HepG2 (cell line): ENCODE measurements around the gene AFF1. TPM values are rescaled to one million over a fixed set of nuclear protein-coding genes. Genes with fewer than 3 reads are reported as not detected.

ENCODE experiments used
- CCAR2 ChIP-seq: fragments of 200-400 bp; formaldehyde crosslinking; optimal IDR thresholded peaks from 2 replicates; pipeline ENCODE3; 2018; ENCODE audit warnings: low read depth, mild to moderate bottlenecking, low read length, moderate library complexity
- HNRNPH1 ChIP-seq: fragments of 200-400 bp; formaldehyde crosslinking; optimal IDR thresholded peaks from 2 replicates; pipeline ENCODE3; 2017; ENCODE audit warnings: mild to moderate bottlenecking, low read depth, low read length
- KDM1A ChIP-seq: IDR thresholded peaks from 2 replicates; pipeline ENCODE4 v1.6.1; 2016; ENCODE audit warnings: missing compliant biosample characterization
- MAFF ChIP-seq: IDR thresholded peaks from 2 replicates; pipeline ENCODE4 v1.6.1; 2011; ENCODE audit warnings: low read depth, low read length, improper control_type of control experiment
- NFYB ChIP-seq: sonication (generic); formaldehyde crosslinking; IDR thresholded peaks from 2 replicates; pipeline ENCODE4 v1.4.0; 2020; ENCODE audit warnings: missing genetic modification reagents
- ZC3H4 ChIP-seq: sonication (generic); formaldehyde crosslinking; IDR thresholded peaks from 2 replicates; pipeline ENCODE4 v1.4.0; 2020; ENCODE audit warnings: missing genetic modification reagents, borderline replicate concordance
- ZFP37 ChIP-seq: sonication (generic); formaldehyde crosslinking; IDR thresholded peaks from 2 replicates; pipeline ENCODE4 v1.4.0; 2020; ENCODE audit warnings: missing genetic modification reagents, borderline replicate concordance
- ZNF329 ChIP-seq: sonication (generic); formaldehyde crosslinking; IDR thresholded peaks from 2 replicates; pipeline ENCODE4 v1.9.0; 2021; ENCODE audit warnings: low read depth, mild to moderate bottlenecking, missing genetic modification reagents
- ZNF354B ChIP-seq: sonication (generic); formaldehyde crosslinking; IDR thresholded peaks from 2 replicates; pipeline ENCODE4 v1.8.0; 2022; ENCODE audit warnings: mild to moderate bottlenecking, missing genetic modification reagents
- ZNF549 ChIP-seq: sonication (generic); formaldehyde crosslinking; IDR thresholded peaks from 2 replicates; pipeline ENCODE4 v1.5.0; 2020; ENCODE audit warnings: missing genetic modification reagents
- ZNF605 ChIP-seq: sonication (generic); formaldehyde crosslinking; IDR thresholded peaks from 2 replicates; pipeline ENCODE4 v1.8.0; 2022; ENCODE audit warnings: mild to moderate bottlenecking, missing genetic modification reagents
- ZNF629 ChIP-seq: sonication (generic); formaldehyde crosslinking; conservative IDR thresholded peaks from 2 replicates; pipeline ENCODE4 v1.5.0; 2020; ENCODE audit warnings: missing genetic modification reagents
- ZNF724P ChIP-seq: sonication (generic); formaldehyde crosslinking; IDR thresholded peaks from 2 replicates; pipeline ENCODE4 v1.8.0; 2022; ENCODE audit warnings: missing genetic modification reagents, borderline replicate concordance
- polyA plus RNA-seq, 8 experiments: library from polyadenylated mRNA; depleted of rRNA in 3 of 8; stranded (reverse) in 7 of 8; unstranded in 1 of 8; fragments of >200 nt; fragmentation: Illumina TruSeq in 4 of 8; extraction: Trizol in 4 of 8; gene quantifications; 2 replicates each; pipeline versions ENCODE4 v1.2.1 to v1.2.3, GENCODE V29; 2011 to 2016; ENCODE audit warnings: low read depth in 4 of 8, missing spikeins in 1 of 8, mixed read lengths in 1 of 8; ENCODE audit not compliant: insufficient read depth in 1 of 8
- total RNA-seq, 5 experiments: library from RNA; depleted of rRNA; stranded (reverse); fragments of >200 nt; fragmentation: Illumina TruSeq; extraction: Trizol; gene quantifications; 2 replicates each; pipeline ENCODE4 v1.2.3, GENCODE V29; 2016; ENCODE audit warnings: low read depth in 1 of 5
- TF ChIP-seq, protein P1 (sequence below): sonication (generic); formaldehyde crosslinking; IDR thresholded peaks from 2 replicates; pipeline ENCODE4 v1.8.1; 2023; ENCODE audit warnings: mild to moderate bottlenecking, missing genetic modification reagents
- TF ChIP-seq, protein P2 (sequence below): sonication (generic); formaldehyde crosslinking; IDR thresholded peaks from 2 replicates; pipeline ENCODE4 v1.4.0; 2020; ENCODE audit warnings: missing genetic modification reagents, mild to moderate bottlenecking, borderline replicate concordance
- TF ChIP-seq, protein P3 (sequence below): sonication (generic); formaldehyde crosslinking; IDR thresholded peaks from 2 replicates; pipeline ENCODE4 v1.4.0; 2020; ENCODE audit warnings: missing genetic modification reagents
- TF ChIP-seq, protein P4 (sequence below): sonication (generic); formaldehyde crosslinking; IDR thresholded peaks from 2 replicates; pipeline ENCODE4 v1.4.0; 2020; ENCODE audit warnings: missing genetic modification reagents
- TF ChIP-seq, protein P5 (sequence below): sonication (generic); formaldehyde crosslinking; IDR thresholded peaks from 2 replicates; pipeline ENCODE4 v1.4.0; 2020; ENCODE audit warnings: missing genetic modification reagents

AFF1 gene
- total and polyA plus RNA-seq, 2 of the 13 experiments (the other 11 are each of a cell fraction or from before 2014, with no cell fraction given): 15.5 to 15.9 TPM

DNA sequence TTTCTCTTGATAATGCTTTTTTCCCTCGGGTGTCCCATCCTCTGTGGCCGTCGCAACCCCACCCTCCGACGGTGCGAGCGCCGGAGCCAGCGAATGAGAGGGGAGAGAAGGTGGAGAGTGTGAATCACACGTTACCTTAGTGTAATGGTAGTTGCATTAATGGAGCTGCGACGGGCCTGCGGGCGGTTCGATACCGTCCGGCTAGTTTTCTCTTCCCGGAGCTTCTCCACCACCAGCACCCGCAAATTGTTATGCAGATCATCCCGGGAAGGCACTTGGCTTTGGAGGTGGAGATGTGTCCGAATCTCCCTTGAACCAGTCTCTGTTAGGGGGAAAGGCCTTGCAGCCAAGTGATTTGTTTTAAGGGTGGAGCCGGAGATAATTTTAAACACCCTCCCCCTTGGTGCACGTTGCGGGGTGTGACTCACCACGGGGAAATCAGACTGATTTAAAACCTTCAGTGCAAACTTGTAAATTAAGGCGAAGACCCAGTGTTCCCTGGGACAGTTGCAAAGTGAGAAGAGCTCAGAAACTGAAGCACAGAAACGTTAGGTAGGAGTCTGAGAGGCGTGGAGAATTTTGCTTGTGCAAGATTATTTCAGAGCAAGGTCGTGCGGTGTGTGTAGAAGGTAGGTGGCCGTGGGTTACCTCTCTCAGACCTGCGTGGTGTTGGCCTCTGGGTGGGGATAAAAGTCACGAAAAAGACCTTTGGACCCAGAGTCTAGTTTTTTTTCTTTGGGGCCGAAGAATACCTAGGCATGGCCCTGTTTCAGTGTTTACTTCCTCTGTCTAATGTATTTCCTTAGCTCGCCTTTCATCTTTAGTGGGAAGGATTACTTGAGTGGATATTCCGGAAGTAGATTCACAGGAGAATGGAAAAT, 1.3 kb downstream of the AFF1 start (continued):
- TF ChIP-seq, protein P1, sequence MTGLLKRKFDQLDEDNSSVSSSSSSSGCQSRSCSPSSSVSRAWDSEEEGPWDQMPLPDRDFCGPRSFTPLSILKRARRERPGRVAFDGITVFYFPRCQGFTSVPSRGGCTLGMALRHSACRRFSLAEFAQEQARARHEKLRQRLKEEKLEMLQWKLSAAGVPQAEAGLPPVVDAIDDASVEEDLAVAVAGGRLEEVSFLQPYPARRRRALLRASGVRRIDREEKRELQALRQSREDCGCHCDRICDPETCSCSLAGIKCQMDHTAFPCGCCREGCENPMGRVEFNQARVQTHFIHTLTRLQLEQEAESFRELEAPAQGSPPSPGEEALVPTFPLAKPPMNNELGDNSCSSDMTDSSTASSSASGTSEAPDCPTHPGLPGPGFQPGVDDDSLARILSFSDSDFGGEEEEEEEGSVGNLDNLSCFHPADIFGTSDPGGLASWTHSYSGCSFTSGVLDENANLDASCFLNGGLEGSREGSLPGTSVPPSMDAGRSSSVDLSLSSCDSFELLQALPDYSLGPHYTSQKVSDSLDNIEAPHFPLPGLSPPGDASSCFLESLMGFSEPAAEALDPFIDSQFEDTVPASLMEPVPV (CRISPR knock-in tag): no peak
- TF ChIP-seq, protein P2, sequence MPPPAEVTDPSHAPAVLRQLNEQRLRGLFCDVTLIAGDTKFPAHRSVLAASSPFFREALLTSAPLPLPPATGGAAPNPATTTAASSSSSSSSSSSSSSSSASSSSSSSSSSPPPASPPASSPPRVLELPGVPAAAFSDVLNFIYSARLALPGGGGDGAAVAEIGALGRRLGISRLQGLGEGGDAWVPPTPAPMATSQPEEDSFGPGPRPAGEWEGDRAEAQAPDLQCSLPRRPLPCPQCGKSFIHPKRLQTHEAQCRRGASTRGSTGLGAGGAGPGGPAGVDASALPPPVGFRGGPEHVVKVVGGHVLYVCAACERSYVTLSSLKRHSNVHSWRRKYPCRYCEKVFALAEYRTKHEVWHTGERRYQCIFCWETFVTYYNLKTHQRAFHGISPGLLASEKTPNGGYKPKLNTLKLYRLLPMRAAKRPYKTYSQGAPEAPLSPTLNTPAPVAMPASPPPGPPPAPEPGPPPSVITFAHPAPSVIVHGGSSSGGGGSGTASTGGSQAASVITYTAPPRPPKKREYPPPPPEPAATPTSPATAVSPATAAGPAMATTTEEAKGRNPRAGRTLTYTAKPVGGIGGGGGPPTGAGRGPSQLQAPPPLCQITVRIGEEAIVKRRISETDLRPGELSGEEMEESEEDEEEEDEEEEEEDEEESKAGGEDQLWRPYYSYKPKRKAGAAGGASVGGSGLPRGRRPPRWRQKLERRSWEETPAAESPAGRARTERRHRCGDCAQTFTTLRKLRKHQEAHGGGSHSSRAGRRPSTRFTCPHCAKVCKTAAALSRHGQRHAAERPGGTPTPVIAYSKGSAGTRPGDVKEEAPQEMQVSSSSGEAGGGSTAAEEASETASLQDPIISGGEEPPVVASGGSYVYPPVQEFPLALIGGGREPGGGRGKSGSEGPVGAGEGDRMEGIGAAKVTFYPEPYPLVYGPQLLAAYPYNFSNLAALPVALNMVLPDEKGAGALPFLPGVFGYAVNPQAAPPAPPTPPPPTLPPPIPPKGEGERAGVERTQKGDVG (CRISPR knock-in tag): no peak
- TF ChIP-seq MAFF (no peak), NFYB (CRISPR knock-in tag) (no peak), ZNF629 (CRISPR knock-in tag) (0 out of 2 replicates have a peak, but pooled peaks have one; percentile 11), ZFP37 (CRISPR knock-in tag) (no peak), ZNF724P (CRISPR knock-in tag) (no peak), KDM1A (CRISPR knock-in tag) (0 out of 2 replicates have a peak, but pooled peaks have one; percentile 5), HNRNPH1 (no peak), ZC3H4 (CRISPR knock-in tag) (no peak), CCAR2 (no peak), ZNF329 (no peak), ZNF605 (CRISPR knock-in tag) (peak; percentile 67), ZNF354B (CRISPR knock-in tag) (no peak), ZNF549 (no peak)
- TF ChIP-seq, protein P3, sequence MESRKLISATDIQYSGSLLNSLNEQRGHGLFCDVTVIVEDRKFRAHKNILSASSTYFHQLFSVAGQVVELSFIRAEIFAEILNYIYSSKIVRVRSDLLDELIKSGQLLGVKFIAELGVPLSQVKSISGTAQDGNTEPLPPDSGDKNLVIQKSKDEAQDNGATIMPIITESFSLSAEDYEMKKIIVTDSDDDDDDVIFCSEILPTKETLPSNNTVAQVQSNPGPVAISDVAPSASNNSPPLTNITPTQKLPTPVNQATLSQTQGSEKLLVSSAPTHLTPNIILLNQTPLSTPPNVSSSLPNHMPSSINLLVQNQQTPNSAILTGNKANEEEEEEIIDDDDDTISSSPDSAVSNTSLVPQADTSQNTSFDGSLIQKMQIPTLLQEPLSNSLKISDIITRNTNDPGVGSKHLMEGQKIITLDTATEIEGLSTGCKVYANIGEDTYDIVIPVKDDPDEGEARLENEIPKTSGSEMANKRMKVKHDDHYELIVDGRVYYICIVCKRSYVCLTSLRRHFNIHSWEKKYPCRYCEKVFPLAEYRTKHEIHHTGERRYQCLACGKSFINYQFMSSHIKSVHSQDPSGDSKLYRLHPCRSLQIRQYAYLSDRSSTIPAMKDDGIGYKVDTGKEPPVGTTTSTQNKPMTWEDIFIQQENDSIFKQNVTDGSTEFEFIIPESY: no peak
- TF ChIP-seq, protein P4, sequence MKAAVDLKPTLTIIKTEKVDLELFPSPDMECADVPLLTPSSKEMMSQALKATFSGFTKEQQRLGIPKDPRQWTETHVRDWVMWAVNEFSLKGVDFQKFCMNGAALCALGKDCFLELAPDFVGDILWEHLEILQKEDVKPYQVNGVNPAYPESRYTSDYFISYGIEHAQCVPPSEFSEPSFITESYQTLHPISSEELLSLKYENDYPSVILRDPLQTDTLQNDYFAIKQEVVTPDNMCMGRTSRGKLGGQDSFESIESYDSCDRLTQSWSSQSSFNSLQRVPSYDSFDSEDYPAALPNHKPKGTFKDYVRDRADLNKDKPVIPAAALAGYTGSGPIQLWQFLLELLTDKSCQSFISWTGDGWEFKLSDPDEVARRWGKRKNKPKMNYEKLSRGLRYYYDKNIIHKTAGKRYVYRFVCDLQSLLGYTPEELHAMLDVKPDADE (CRISPR knock-in tag): no peak
- TF ChIP-seq, protein P5, sequence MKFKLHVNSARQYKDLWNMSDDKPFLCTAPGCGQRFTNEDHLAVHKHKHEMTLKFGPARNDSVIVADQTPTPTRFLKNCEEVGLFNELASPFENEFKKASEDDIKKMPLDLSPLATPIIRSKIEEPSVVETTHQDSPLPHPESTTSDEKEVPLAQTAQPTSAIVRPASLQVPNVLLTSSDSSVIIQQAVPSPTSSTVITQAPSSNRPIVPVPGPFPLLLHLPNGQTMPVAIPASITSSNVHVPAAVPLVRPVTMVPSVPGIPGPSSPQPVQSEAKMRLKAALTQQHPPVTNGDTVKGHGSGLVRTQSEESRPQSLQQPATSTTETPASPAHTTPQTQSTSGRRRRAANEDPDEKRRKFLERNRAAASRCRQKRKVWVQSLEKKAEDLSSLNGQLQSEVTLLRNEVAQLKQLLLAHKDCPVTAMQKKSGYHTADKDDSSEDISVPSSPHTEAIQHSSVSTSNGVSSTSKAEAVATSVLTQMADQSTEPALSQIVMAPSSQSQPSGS (CRISPR knock-in tag): no peak; the same call in 1 of the 2 replicates
